Mesenchymal stem cell (in vitro differentiated cells and primary cell): ENCODE data around the gene ADGRL3.

Experiments
- DNase-seq: peaks from one replicate; pipeline ENCODE4 v3.0.0-alpha.2; 2013
- H2AFZ ChIP-seq: one replicate; pipeline ENCODE4 v1.6.1; 2013; ENCODE audit warnings: low read depth, mild to moderate bottlenecking, control low read depth, inconsistent platforms, low read length, moderate library complexity
- H2AK5ac ChIP-seq: 2 replicates; pipeline ENCODE4 v1.6.1; 2013; ENCODE audit warnings: low read length, moderate library complexity, mild to moderate bottlenecking, inconsistent platforms; ENCODE audit not compliant: severe bottlenecking
- H2BK120ac ChIP-seq: one replicate; pipeline ENCODE4 v1.6.1; 2013; ENCODE audit warnings: low read depth, mild to moderate bottlenecking, inconsistent platforms, low read length, moderate library complexity
- H2BK12ac ChIP-seq, 2 experiments: one replicate each; pipeline ENCODE4 v1.6.1; 2013; ENCODE audit warnings: inconsistent platforms in 2 of 2, low read length in 2 of 2, mild to moderate bottlenecking in 2 of 2, moderate library complexity in 2 of 2, control low read depth in 1 of 2
- H2BK15ac ChIP-seq: one replicate; pipeline ENCODE4 v1.6.1; 2013; ENCODE audit warnings: mild to moderate bottlenecking, low read depth, inconsistent platforms; ENCODE audit not compliant: poor library complexity, severe bottlenecking
- H2BK5ac ChIP-seq: 2 replicates; pipeline ENCODE4 v1.6.1; 2013; ENCODE audit warnings: low read depth, mild to moderate bottlenecking, low read length, control low read depth, inconsistent platforms; ENCODE audit not compliant: poor library complexity, severe bottlenecking
- H3K14ac ChIP-seq, 2 experiments: one replicate each; pipeline ENCODE4 v1.6.1; 2013; ENCODE audit warnings: inconsistent platforms in 2 of 2, low read length in 2 of 2, control low read depth in 1 of 2, mild to moderate bottlenecking in 1 of 2, moderate library complexity in 1 of 2
- H3K18ac ChIP-seq, 2 experiments: one replicate each; pipeline ENCODE4 v1.6.1; 2013; ENCODE audit warnings: inconsistent platforms in 2 of 2, low read length in 2 of 2, control low read depth in 1 of 2, low read depth in 1 of 2, mild to moderate bottlenecking in 1 of 2
- H3K23ac ChIP-seq, 2 experiments: one replicate each; pipeline ENCODE4 v1.6.1; 2013; ENCODE audit warnings: inconsistent platforms in 2 of 2, low read length in 2 of 2, mild to moderate bottlenecking in 2 of 2, moderate library complexity in 2 of 2, control low read depth in 1 of 2
- H3K27ac ChIP-seq: 2 replicates; pipeline ENCODE4 v1.5.1; 2013; ENCODE audit warnings: mild to moderate bottlenecking, moderate library complexity, low read length, control low read depth, inconsistent platforms; ENCODE audit not compliant: poor library complexity, severe bottlenecking
- H3K27me3 ChIP-seq, 2 experiments: 2 replicates each; pipeline versions ENCODE4 v1.6.1 to v1.7.0; 2013; ENCODE audit warnings: low read length in 2 of 2, mild to moderate bottlenecking in 2 of 2, moderate library complexity in 2 of 2, control low read depth in 1 of 2, inconsistent platforms in 1 of 2; ENCODE audit not compliant: control insufficient read depth in 1 of 2, insufficient read depth in 1 of 2
- H3K36me3 ChIP-seq, 2 experiments: 2 replicates each; pipeline versions ENCODE4 v1.6.1 to v1.7.0; 2013; ENCODE audit warnings: low read length in 2 of 2, control low read depth in 1 of 2, inconsistent platforms in 1 of 2, low read depth in 1 of 2, mild to moderate bottlenecking in 1 of 2; ENCODE audit not compliant: insufficient read depth in 2 of 2, control insufficient read depth in 1 of 2
- H3K4ac ChIP-seq, 2 experiments: one replicate each; pipeline ENCODE4 v1.6.1; 2013; ENCODE audit warnings: inconsistent platforms in 2 of 2, low read length in 2 of 2, mild to moderate bottlenecking in 2 of 2, moderate library complexity in 2 of 2, control low read depth in 1 of 2, low read depth in 1 of 2
- H3K4me1 ChIP-seq: 2 replicates; pipeline ENCODE4 v1.6.1; 2013; ENCODE audit warnings: low read depth, low read length, control low read depth; ENCODE audit not compliant: control insufficient read depth, insufficient read depth
- H3K4me2 ChIP-seq: 2 replicates; pipeline ENCODE4 v1.6.1; 2013; ENCODE audit warnings: low read length, mild to moderate bottlenecking, inconsistent platforms; ENCODE audit not compliant: poor library complexity, severe bottlenecking
- H3K4me3 ChIP-seq, 2 experiments: 2 replicates each; pipeline versions ENCODE4 v1.5.1 to v1.7.0; 2013; ENCODE audit warnings: low read length in 2 of 2, mild to moderate bottlenecking in 2 of 2, control low read depth in 1 of 2, low read depth in 1 of 2; ENCODE audit not compliant: insufficient read depth in 1 of 2
- H3K79me1 ChIP-seq: replicated peaks from 2 replicates; pipeline ENCODE4 v1.6.1; 2013; ENCODE audit warnings: mild to moderate bottlenecking, control low read depth, low read length, inconsistent platforms; ENCODE audit not compliant: poor library complexity, severe bottlenecking
- H3K9ac ChIP-seq: 2 replicates; pipeline ENCODE4 v1.7.0; 2013; ENCODE audit warnings: mild to moderate bottlenecking, low read length, moderate library complexity
- H3K9me3 ChIP-seq: 2 replicates; pipeline ENCODE4 v1.7.0; 2013; ENCODE audit warnings: mild to moderate bottlenecking, low read length; ENCODE audit not compliant: control insufficient read depth
- H4K8ac ChIP-seq: one replicate; pipeline ENCODE4 v1.6.1; 2013; ENCODE audit warnings: inconsistent platforms, mild to moderate bottlenecking, low read length, moderate library complexity
- H4K91ac ChIP-seq: one replicate; pipeline ENCODE4 v1.6.1; 2013; ENCODE audit warnings: mild to moderate bottlenecking, low read length, inconsistent platforms
- WGBS: methylation state at CpG from one replicate; pipeline ENCODE4 v1.1.7; 2013; ENCODE audit warnings: mixed read lengths; 5-methylcytosine and 5-hydroxymethylcytosine counted together

Gene ADGRL3

GRCh38 chr4:61251129-61251528 lies 51.0 kb downstream of the ADGRL3 start:
- no peak overlapping the region for H3K23ac ChIP-seq
- H3K4me1 ChIP-seq, result no peaks in the 10 kb centered on the region
- H3K9me3 ChIP-seq, result no peaks in the 10 kb centered on the region
- H2BK15ac ChIP-seq, result no peak overlapping the region
- no peak overlapping the region for H3K9ac ChIP-seq
- no peak overlapping the region for H3K4ac ChIP-seq
- H2BK120ac ChIP-seq, result no peak overlapping the region
- DNase-seq, result no peak
- H3K18ac ChIP-seq, result no peak overlapping the region
- no peak overlapping the region for H3K14ac ChIP-seq
- H3K27ac ChIP-seq, result no peak overlapping the region
- no peaks in the 10 kb centered on the region for H3K36me3 ChIP-seq
- H2BK5ac ChIP-seq, result no peak overlapping the region
- H3K4me3 ChIP-seq, result no peak overlapping the region
- no peak overlapping the region for H2AFZ ChIP-seq
- H4K8ac ChIP-seq, result no peak overlapping the region
- no peak overlapping the region for H2AK5ac ChIP-seq
- H3K79me1 ChIP-seq, result no peaks in the 10 kb centered on the region
- H4K91ac ChIP-seq, result no peak overlapping the region
- WGBS, result 87% methylated on average over 6 of the region's 6 CpGs
- no peak overlapping the region for H2BK12ac ChIP-seq
- no peaks in the 10 kb centered on the region for H3K27me3 ChIP-seq
- H3K4me2 ChIP-seq, result no peak overlapping the region

DNA sequence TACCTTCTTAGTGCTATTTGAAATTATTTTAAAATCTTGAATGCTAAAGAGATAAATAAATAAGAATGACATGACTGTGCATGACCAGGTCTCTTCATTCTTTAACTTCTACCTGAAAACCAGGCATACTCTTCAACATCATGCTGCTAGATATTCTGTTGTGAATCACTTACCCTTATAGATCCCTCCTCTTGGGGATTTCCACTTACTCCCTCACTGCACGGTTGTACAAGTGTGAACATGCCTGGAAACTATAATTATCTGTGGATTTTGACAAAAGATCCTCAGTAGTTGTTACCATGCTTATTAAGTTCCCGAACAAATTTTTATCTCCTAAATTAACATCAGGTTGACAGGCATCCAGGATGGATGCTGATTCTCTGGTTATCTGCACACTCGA lies 54.3 kb downstream of the ADGRL3 start:
- H3K27ac ChIP-seq, result no peak overlapping the region
- no peak overlapping the region for H2BK15ac ChIP-seq
- H3K9me3 ChIP-seq, result no peaks in the 10 kb centered on the region
- H3K27me3 ChIP-seq, result no peaks in the 10 kb centered on the region
- no peak overlapping the region for H2BK5ac ChIP-seq
- no peak overlapping the region for H3K18ac ChIP-seq
- H3K4me3 ChIP-seq, result no peak overlapping the region
- no peaks in the 10 kb centered on the region for H3K36me3 ChIP-seq
- H3K23ac ChIP-seq, result no peak overlapping the region
- H4K8ac ChIP-seq, result no peak overlapping the region
- H3K79me1 ChIP-seq, result no peaks in the 10 kb centered on the region
- H2BK120ac ChIP-seq, result no peak overlapping the region
- no peak for DNase-seq
- H3K4me1 ChIP-seq, result no peaks in the 10 kb centered on the region
- no peak overlapping the region for H3K4me2 ChIP-seq
- no peak overlapping the region for H4K91ac ChIP-seq
- H2AFZ ChIP-seq, result no peak overlapping the region
- 88% methylated on average over 3 of the region's 3 CpGs for WGBS
- H3K14ac ChIP-seq, result no peak overlapping the region
- H3K9ac ChIP-seq, result no peak overlapping the region
- H3K4ac ChIP-seq, result no peak overlapping the region
- H2BK12ac ChIP-seq, result no peak overlapping the region
- no peak overlapping the region for H2AK5ac ChIP-seq

GRCh38 chr4:61273233-61273632 lies 73.1 kb downstream of the ADGRL3 start:
- no peak overlapping the region for H2AFZ ChIP-seq
- H3K27ac ChIP-seq, result no peak overlapping the region
- H2BK5ac ChIP-seq, result no peak overlapping the region
- no peak overlapping the region for H3K4me2 ChIP-seq
- no peak overlapping the region for H3K4me3 ChIP-seq
- H3K23ac ChIP-seq, result no peak overlapping the region
- H3K36me3 ChIP-seq, result no peaks in the 10 kb centered on the region
- no peak overlapping the region for H3K18ac ChIP-seq
- H2BK15ac ChIP-seq, result no peak overlapping the region
- no peak overlapping the region for H2BK12ac ChIP-seq
- H4K8ac ChIP-seq, result no peak overlapping the region
- no peak overlapping the region for H3K9ac ChIP-seq
- peak; percentile 46 for DNase-seq
- WGBS, result 72% methylated on average over 5 of the region's 6 CpGs
- no peaks in the 10 kb centered on the region for H3K9me3 ChIP-seq
- H3K4me1 ChIP-seq, result no peaks in the 10 kb centered on the region
- no peak overlapping the region for H4K91ac ChIP-seq
- H3K79me1 ChIP-seq, result no peaks in the 10 kb centered on the region
- H3K4ac ChIP-seq, result no peak overlapping the region
- no peaks in the 10 kb centered on the region for H3K27me3 ChIP-seq
- H2BK120ac ChIP-seq, result no peak overlapping the region
- H2AK5ac ChIP-seq, result no peak overlapping the region
- H3K14ac ChIP-seq, result no peak overlapping the region

- H3K4me1 ChIP-seq, result no peaks in the 10 kb centered on the region
- no peaks in the 10 kb centered on the region for H3K27me3 ChIP-seq
- H3K14ac ChIP-seq, result no peak overlapping the region
- H2BK5ac ChIP-seq, result no peak overlapping the region
- no peak overlapping the region for H4K8ac ChIP-seq
- no CpG with 5 or more reads among the region's 1 CpG for WGBS
- no peak overlapping the region for H3K23ac ChIP-seq
- no peaks in the 10 kb centered on the region for H3K79me1 ChIP-seq
- H3K4me3 ChIP-seq, result no peak overlapping the region
- H3K9ac ChIP-seq, result no peak overlapping the region
- no peaks in the 10 kb centered on the region for H3K36me3 ChIP-seq
- no peak overlapping the region for H3K4ac ChIP-seq
- no peak overlapping the region for H3K4me2 ChIP-seq
- H2BK15ac ChIP-seq, result no peak overlapping the region
- no peak for DNase-seq
- H2AK5ac ChIP-seq, result no peak overlapping the region
- no peak overlapping the region for H2BK12ac ChIP-seq
- no peak overlapping the region for H2AFZ ChIP-seq
- H2BK120ac ChIP-seq, result no peak overlapping the region
- H3K18ac ChIP-seq, result no peak overlapping the region
- no peak overlapping the region for H3K27ac ChIP-seq
- H4K91ac ChIP-seq, result no peak overlapping the region
- H3K9me3 ChIP-seq, result no peaks in the 10 kb centered on the region
Measured at GRCh38 chr4:61274286-61274685, 74.2 kb downstream of the ADGRL3 start.
